HepG2 (cell line): ENCODE data around the gene MEP1B. TPM values are rescaled to one million over a fixed set of nuclear protein-coding genes. Genes with fewer than 3 reads are reported as not detected.
"Not testable (repeated sequence)": the region's sequence is repeated elsewhere in the genome, so short reads cannot be mapped to it uniquely, and the experiment has no call there.

Source experiments
- ATAC-seq: fragments of 200-7000 bp; cut with Tn5 transposase; 3 replicates; pipeline ENCODE4 v1.9.1; 2020; ENCODE audit warnings: mild to moderate bottlenecking, moderate library complexity
- BruUV-seq: library from RNA; stranded (reverse); fragments of 400-500 nt; replicated peaks from 2 replicates; lab custom pipeline; 2021; lab: Mats Ljungman, UMichigan
- CTCF ChIA-PET: fragments of 300-600 bp; formaldehyde crosslinking; extraction: SDS; loops from one replicate; lab custom pipeline; 2021; ENCODE audit warnings: low total read pairs, inconsistent platforms, low intra/inter-chr PET ratio; lab: Yijun Ruan, JAX
- POLR2A ChIA-PET: fragments of 350-600 bp; sonication (Branson Sonifier 250); formaldehyde crosslinking; loops from one replicate; lab custom pipeline; 2020; ENCODE audit warnings: antibody characterized with exemption, inconsistent platforms; lab: Yijun Ruan, JAX
- DNase-seq: peaks from one replicate; pipeline ENCODE4 v3.0.0-alpha.2; 2015; ENCODE audit warnings: low spot score
- FAIRE-seq: peaks from 3 replicates; lab custom pipeline; 2011; peaks lifted over from hg19 to GRCh38; lab: Jason Lieb, UNC
- H2AFZ ChIP-seq: one replicate; pipeline ENCODE4 v1.6.1; 2011; ENCODE audit warnings: low read length, inconsistent platforms
- H3K27ac ChIP-seq: fragments of 300-600 bp; 3 replicates; pipeline ENCODE4 v1.8.0; 2011; ENCODE audit warnings: mixed run types, mild to moderate bottlenecking, mixed read lengths, low read length, inconsistent platforms; ENCODE audit not compliant: insufficient read depth; ENCODE audit errors: extremely low read length
- H3K27me3 ChIP-seq, 2 experiments: fragments of 200-600 bp in 1 of 2; 2 replicates in 1 of 2; 3 replicates in 1 of 2; pipeline versions ENCODE4 v1.6.0 to v1.8.0; 2011; ENCODE audit warnings: low read length in 2 of 2, mild to moderate bottlenecking in 2 of 2, moderate library complexity in 2 of 2, inconsistent platforms in 1 of 2; ENCODE audit not compliant: insufficient read depth in 2 of 2, control insufficient read depth in 1 of 2
- H3K36me3 ChIP-seq, 2 experiments: fragments of 200-600 bp in 1 of 2; replicated peaks in 1 of 2; 2 replicates in 1 of 2; 3 replicates in 1 of 2; pipeline versions ENCODE4 v1.5.1 to v1.8.0; 2011; ENCODE audit warnings: low read length in 2 of 2, inconsistent platforms in 1 of 2; ENCODE audit not compliant: insufficient read depth in 2 of 2, control insufficient read depth in 1 of 2
- H3K4me1 ChIP-seq: 2 replicates; pipeline ENCODE4 v1.5.1; 2012; ENCODE audit warnings: low read length, inconsistent platforms; ENCODE audit not compliant: insufficient read depth
- H3K4me2 ChIP-seq: 2 replicates; pipeline ENCODE4 v1.6.0; 2011; ENCODE audit warnings: low read depth, low read length, inconsistent platforms
- H3K4me3 ChIP-seq, 3 experiments: fragments of 200-600 bp in 1 of 3; sonication (generic), shearing (Covaris generic) in 1 of 3; replicated peaks in 1 of 3; 2 replicates each; pipeline ENCODE4 v1.5.1; 2011 to 2016; ENCODE audit warnings: low read length in 3 of 3, inconsistent platforms in 2 of 3, low read depth in 2 of 3, mild to moderate bottlenecking in 2 of 3, control low read depth in 1 of 3, mixed read lengths in 1 of 3; ENCODE audit not compliant: insufficient read depth in 1 of 3
- H3K79me2 ChIP-seq: one replicate; pipeline ENCODE4 v1.6.1; 2011; ENCODE audit warnings: low read length, inconsistent platforms; ENCODE audit not compliant: insufficient read depth
- H3K9ac ChIP-seq: 2 replicates; pipeline ENCODE4 v1.6.0; 2011; ENCODE audit warnings: mild to moderate bottlenecking, low read depth, low read length, inconsistent platforms; ENCODE audit not compliant: insufficient read depth
- H3K9me3 ChIP-seq: 2 replicates; pipeline ENCODE4 v1.5.1; 2012; ENCODE audit warnings: mild to moderate bottlenecking, low read length
- H4K20me1 ChIP-seq: 2 replicates; pipeline ENCODE4 v1.6.0; 2011; ENCODE audit warnings: inconsistent platforms, mild to moderate bottlenecking, low read length, moderate library complexity; ENCODE audit not compliant: insufficient read depth
- CSRNP1 ChIP-seq: sonication (generic); formaldehyde crosslinking; IDR thresholded peaks from 2 replicates; pipeline ENCODE4 v1.8.1; 2023; ENCODE audit warnings: mild to moderate bottlenecking, missing genetic modification reagents
- POGZ ChIP-seq: sonication (generic); formaldehyde crosslinking; IDR thresholded peaks from 2 replicates; pipeline ENCODE4 v1.4.0; 2020; ENCODE audit warnings: mild to moderate bottlenecking, missing genetic modification reagents
- PRDM10 ChIP-seq: sonication (generic); formaldehyde crosslinking; IDR thresholded peaks from 2 replicates; pipeline ENCODE4 v1.4.0; 2020; ENCODE audit warnings: low read depth, missing genetic modification reagents
- SATB2 ChIP-seq: sonication (generic); formaldehyde crosslinking; IDR thresholded peaks from 2 replicates; pipeline ENCODE4 v1.5.0; 2020; ENCODE audit warnings: missing genetic modification reagents
- SOX5 ChIP-seq: IDR thresholded peaks from 2 replicates; pipeline ENCODE4 v1.6.1; 2016; ENCODE audit warnings: borderline replicate concordance
- U2AF2 ChIP-seq: fragments of 200-400 bp; formaldehyde crosslinking; IDR thresholded peaks from 2 replicates; pipeline ENCODE4 v1.6.1; 2017; ENCODE audit warnings: low read depth, mild to moderate bottlenecking, low read length
- ZNF17 ChIP-seq: sonication (generic); formaldehyde crosslinking; IDR thresholded peaks from 2 replicates; pipeline ENCODE4 v1.5.0; 2020; ENCODE audit warnings: mild to moderate bottlenecking, missing genetic modification reagents
- ZNF280D ChIP-seq: sonication (generic); formaldehyde crosslinking; IDR thresholded peaks from 2 replicates; pipeline ENCODE4 v1.5.1; 2020; ENCODE audit warnings: mild to moderate bottlenecking, missing genetic modification reagents
- WGBS: methylation state at CpG from one replicate; pipeline ENCODE4 v1.1.6; 2017; ENCODE audit warnings: low lambda C conversion rate; 5-methylcytosine and 5-hydroxymethylcytosine counted together
- in situ Hi-C: cut with HindIII; loops from 2 replicates; pipeline ENCODE4 v1.10.0; 2017; ENCODE audit warnings: low pct_unique_long_range_greater_than_20kb; ENCODE audit not compliant: extremely low pct_ligation_motif_present
- intact Hi-C: fragments of 100-400 bp; cut with micrococcal nuclease; formaldehyde crosslinking; loops from one replicate; pipeline ENCODE4 v1.10.0; 2022; ENCODE audit not compliant: unreplicated experiment
- polyA plus RNA-seq, 8 experiments: library from polyadenylated mRNA; depleted of rRNA in 3 of 8; stranded (reverse) in 7 of 8; unstranded in 1 of 8; fragments of >200 nt; fragmentation: Illumina TruSeq in 4 of 8; extraction: Trizol in 4 of 8; gene quantifications; 2 replicates each; pipeline versions ENCODE4 v1.2.1 to v1.2.3, GENCODE V29; 2011 to 2016; ENCODE audit warnings: low read depth in 4 of 8, missing spikeins in 1 of 8, mixed read lengths in 1 of 8; ENCODE audit not compliant: insufficient read depth in 1 of 8
- total RNA-seq, 5 experiments: library from RNA; depleted of rRNA; stranded (reverse); fragments of >200 nt; fragmentation: Illumina TruSeq; extraction: Trizol; gene quantifications; 2 replicates each; pipeline ENCODE4 v1.2.3, GENCODE V29; 2016; ENCODE audit warnings: low read depth in 1 of 5

Gene MEP1B
- total and polyA plus RNA-seq, 2 of the 13 experiments (the other 11 are each of a cell fraction or from before 2014, with no cell fraction given) = not detected

- 0 out of 2 replicates have a peak, but pooled peaks have one; percentile 28 for TF ChIP-seq ZNF280D (CRISPR knock-in tag)
- no peak for TF ChIP-seq ZNF17 (CRISPR knock-in tag)
- TF ChIP-seq PRDM10 (CRISPR knock-in tag) = no peak
- TF ChIP-seq POGZ (CRISPR knock-in tag) = no peak
- no peak for TF ChIP-seq SATB2 (CRISPR knock-in tag)
- no peak for TF ChIP-seq U2AF2
- TF ChIP-seq CSRNP1 (CRISPR knock-in tag) = no peak
- TF ChIP-seq SOX5 (CRISPR knock-in tag) = no peak
Observed at GRCh38 chr18:32158108-32158624, 31.7 kb upstream of the MEP1B start (continued).

GRCh38 chr18:32158631-32159030 lies 31.2 kb upstream of the MEP1B start:
- H3K36me3 ChIP-seq, H3K9me3 ChIP-seq, DNase-seq, H4K20me1 ChIP-seq, H3K27ac ChIP-seq, H3K27me3 ChIP-seq, H3K79me2 ChIP-seq, FAIRE-seq, H3K4me1 ChIP-seq, H3K9ac ChIP-seq, BruUV-seq: not testable (repeated sequence)
- intact Hi-C loops = loop anchor here (1.0 to 5.0 kb wide), 6 partner anchors 81 to 391 kb away; partner anchors contain the start of gene GAREM1
- Histone ChIP-seq H3K4me3 (peak overlapping the region in 2 of 3 experiments; percentile 40 to 57; a peak in 3 of 6 replicates), H2AFZ (peak overlapping the region; percentile 52), H3K4me2 (peak overlapping the region; percentile 95)
- in situ Hi-C loops = loop anchor here (10.0 kb wide), 1 partner anchor 106 kb away; no protein-coding TSS in a partner anchor
- ChIA-PET POLR2A (interaction anchor here (1.2 kb wide), 1 partner anchor 113 kb away, joined by 3 read pairs; no protein-coding TSS in a partner anchor), CTCF (interaction anchor here (1.2 to 3.8 kb wide), 2 partner anchors 131 to 392 kb away, joined by 5 to 84 read pairs; no protein-coding TSS in a partner anchor)
- ATAC-seq = peak; percentile 35
- WGBS = 29% methylated on average over 9 of the region's 9 CpGs
